ENCODE data around the gene NTRK2.
"Not testable (repeated sequence)": the region's sequence is repeated elsewhere in the genome, so short reads cannot be mapped to it uniquely, and the experiment has no call there.

Gene NTRK2

GRCh38 chr9:85040821-85041465 lies 371.4 kb downstream of the NTRK2 start:
- DNase-seq: no peak

- DNase-seq: no peak
Measured at GRCh38 chr9:85041466-85042137, 372.1 kb downstream of the NTRK2 start.

GRCh38 chr9:85042981-85043647 lies 373.6 kb downstream of the NTRK2 start:
- no peak for DNase-seq

- no peak for DNase-seq
Measured at GRCh38 chr9:85045271-85045670, 375.7 kb downstream of the NTRK2 start.

GRCh38 chr9:85046475-85046874 lies 376.9 kb downstream of the NTRK2 start:
- no peak for DNase-seq

- no peak for DNase-seq
Measured at GRCh38 chr9:85053206-85053786, 383.8 kb downstream of the NTRK2 start.

GRCh38 chr9:85054017-85054416 lies 384.5 kb downstream of the NTRK2 start:
- DNase-seq: no peak

GRCh38 chr9:85055506-85056202 lies 386.1 kb downstream of the NTRK2 start:
- no peak for DNase-seq

- DNase-seq: no peak
Measured at GRCh38 chr9:85056203-85056572, 386.7 kb downstream of the NTRK2 start.

GRCh38 chr9:85061969-85062368 lies 392.4 kb downstream of the NTRK2 start:
- DNase-seq: no peak

- DNase-seq: no peak
Measured at GRCh38 chr9:85062385-85063022, 393.0 kb downstream of the NTRK2 start.

- DNase-seq: no peak
Measured at GRCh38 chr9:85064811-85065371, 395.4 kb downstream of the NTRK2 start.

- no peak for DNase-seq
Measured at GRCh38 chr9:85067792-85068191, 398.3 kb downstream of the NTRK2 start.

- DNase-seq: not testable (repeated sequence)
Measured at GRCh38 chr9:85069421-85069820, 399.9 kb downstream of the NTRK2 start.

Data from stimulated activated CD4-positive, alpha-beta T cell treated with anti-CD3 and anti-CD28 coated beads, Interleukin-15, amount 100 ng/mL, for 24 hours (primary cell).